Keratinocyte (primary cell): Measurements from ENCODE around the gene ASTN2. TPM values are rescaled to one million over a fixed set of nuclear protein-coding genes. Genes with fewer than 3 reads are reported as not detected.

Source experiments
- DNase-seq: peaks from one replicate; pipeline ENCODE4 v3.0.0-alpha.2; 2011; ENCODE audit warnings: low read depth, missing footprints, low spot score
- FAIRE-seq: peaks from 2 replicates; lab custom pipeline; 2011; peaks lifted over from hg19 to GRCh38; lab: Jason Lieb, UNC
- H2AFZ ChIP-seq: 2 replicates; pipeline ENCODE4 v1.6.0; 2012; ENCODE audit warnings: low read length, control low read depth, inconsistent platforms; ENCODE audit not compliant: control insufficient read depth
- H3K27ac ChIP-seq: 2 replicates; pipeline ENCODE4 v1.5.1; 2011; ENCODE audit warnings: low read length; ENCODE audit not compliant: control insufficient read depth, insufficient read depth
- H3K27me3 ChIP-seq: 3 replicates; pipeline ENCODE4 v1.6.0; 2011; ENCODE audit warnings: low read length; ENCODE audit not compliant: control insufficient read depth, insufficient read depth; ENCODE audit errors: extremely low read depth
- H3K36me3 ChIP-seq, 2 experiments: 2 replicates in 1 of 2; 3 replicates in 1 of 2; pipeline ENCODE4 v1.5.1; 2011; ENCODE audit warnings: low read length in 2 of 2, mild to moderate bottlenecking in 1 of 2; ENCODE audit not compliant: control insufficient read depth in 2 of 2, insufficient read depth in 2 of 2; ENCODE audit errors: extremely low read depth in 1 of 2
- H3K4me1 ChIP-seq: 3 replicates; pipeline ENCODE4 v1.5.1; 2011; ENCODE audit warnings: low read length; ENCODE audit not compliant: control insufficient read depth, insufficient read depth; ENCODE audit errors: extremely low read depth
- H3K4me2 ChIP-seq: 3 replicates; pipeline ENCODE4 v1.6.0; 2011; ENCODE audit warnings: low read depth, low read length; ENCODE audit not compliant: control insufficient read depth, insufficient read depth; ENCODE audit errors: extremely low read depth
- H3K4me3 ChIP-seq, 3 experiments: fragments of 200-600 bp in 1 of 3; sonication (generic) in 1 of 3; 2 replicates in 2 of 3; 3 replicates in 1 of 3; pipeline ENCODE4 v1.5.1; 2011 to 2016; ENCODE audit warnings: low read length in 3 of 3, mild to moderate bottlenecking in 3 of 3, control low read depth in 2 of 3, inconsistent platforms in 1 of 3, low read depth in 1 of 3, mixed read lengths in 1 of 3, mixed run types in 1 of 3, moderate library complexity in 1 of 3; ENCODE audit not compliant: control insufficient read depth in 2 of 3, insufficient read depth in 2 of 3; ENCODE audit errors: extremely low read depth in 1 of 3
- H3K79me2 ChIP-seq: 2 replicates; pipeline ENCODE4 v1.6.0; 2012; ENCODE audit warnings: low read length; ENCODE audit not compliant: control insufficient read depth, insufficient read depth
- H3K9ac ChIP-seq: 3 replicates; pipeline ENCODE4 v1.6.0; 2011; ENCODE audit warnings: low read length; ENCODE audit not compliant: control insufficient read depth, insufficient read depth; ENCODE audit errors: extremely low read depth
- H3K9me1 ChIP-seq: 3 replicates; pipeline ENCODE4 v1.6.0; 2011; ENCODE audit warnings: low read length; ENCODE audit not compliant: control insufficient read depth, insufficient read depth; ENCODE audit errors: extremely low read depth
- H3K9me3 ChIP-seq: 2 replicates; pipeline ENCODE4 v1.5.1; 2012; ENCODE audit warnings: low read depth, low read length; ENCODE audit not compliant: control insufficient read depth
- H4K20me1 ChIP-seq: 3 replicates; pipeline ENCODE4 v1.6.0; 2011; ENCODE audit warnings: low read length; ENCODE audit not compliant: control insufficient read depth, insufficient read depth; ENCODE audit errors: extremely low read depth
- EZH2 ChIP-seq: IDR thresholded peaks from one replicate; pipeline ENCODE4 v1.6.1; 2012; ENCODE audit warnings: inconsistent platforms, mild to moderate bottlenecking, low read length, moderate library complexity
- dilution Hi-C: fragments of 300-500 bp; cut with MboI; formaldehyde crosslinking; loops from one replicate; pipeline ENCODE4 v1.7.0; 2020; ENCODE audit warnings: low sequenced_read_pairs; ENCODE audit not compliant: extremely low pct_ligation_motif_present
- polyA plus RNA-seq, 5 experiments: library from polyadenylated mRNA; depleted of rRNA in 3 of 5; stranded (reverse) in 3 of 5; stranded (forward) in 1 of 5; unstranded in 1 of 5; fragments of >200 nt; gene quantifications; 1 replicate in 1 of 5; 2 replicates in 3 of 5; 3 replicates in 1 of 5; pipeline versions ENCODE4 v1.2.1 to v1.2.3, GENCODE V29; 2011 to 2012; ENCODE audit warnings: missing spikeins in 2 of 5, low read depth in 1 of 5, low replicate concordance in 1 of 5
- TF ChIP-seq, protein P1 (sequence below), 3 experiments: IDR thresholded peaks in 1 of 3; conservative IDR thresholded peaks in 1 of 3; optimal IDR thresholded peaks in 1 of 3; 2 replicates in 2 of 3; 3 replicates in 1 of 3; pipeline versions ENCODE3 to v1.5.1; 2011; ENCODE audit warnings: low read length in 3 of 3, mild to moderate bottlenecking in 3 of 3, moderate library complexity in 2 of 3, control low read depth in 1 of 3, inconsistent platforms in 1 of 3; ENCODE audit not compliant: insufficient read depth in 2 of 3; ENCODE audit errors: extremely low read depth in 1 of 3

Gene ASTN2
- polyA plus RNA-seq, 1 donor (not counting 4 experiments of a cell fraction or from before 2014, with no cell fraction given): 0.31 TPM

DNA sequence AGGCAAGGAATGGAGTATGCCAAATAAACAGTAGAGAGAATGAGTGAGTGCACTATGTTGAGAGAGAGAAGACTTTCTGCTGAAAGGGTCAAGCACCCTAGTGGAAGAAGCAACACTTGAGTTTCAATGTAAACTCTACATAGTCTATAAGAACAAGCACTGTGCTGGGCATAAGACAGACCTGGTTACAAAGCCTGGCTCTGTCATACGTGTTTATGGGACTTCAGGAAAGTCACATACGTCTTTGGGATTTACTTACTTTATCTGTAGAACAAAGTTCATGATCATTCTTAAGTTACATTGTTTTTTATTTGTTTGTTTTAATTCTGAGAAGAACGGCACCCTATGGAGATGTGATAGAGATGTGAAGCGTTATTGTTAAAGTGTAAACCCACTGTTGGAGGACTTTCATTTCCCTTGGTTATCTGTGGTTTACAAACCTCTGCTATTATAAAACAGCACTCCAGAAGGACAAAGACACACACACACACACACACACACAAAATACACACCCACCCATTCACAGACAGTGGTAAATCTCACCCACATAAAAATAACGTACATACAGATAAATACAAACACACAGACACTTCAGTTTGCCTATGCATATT lies 798.4 kb downstream of the ASTN2 start:
- no peak for DNase-seq
- Histone ChIP-seq H3K9ac (no peak overlapping the region), H3K4me1 (no peaks in the 10 kb centered on the region), H3K79me2 (no peaks in the 10 kb centered on the region), H3K27ac (no peak overlapping the region), H3K36me3 (no peaks in the 10 kb centered on the region), H3K9me3 (no peaks in the 10 kb centered on the region), H3K4me3 (no peak overlapping the region), H4K20me1 (no peaks in the 10 kb centered on the region), H2AFZ (no peak overlapping the region), H3K27me3 (no peaks in the 10 kb centered on the region), H3K4me2 (no peak overlapping the region), H3K9me1 (no peaks in the 10 kb centered on the region)
- TF ChIP-seq, protein P1, sequence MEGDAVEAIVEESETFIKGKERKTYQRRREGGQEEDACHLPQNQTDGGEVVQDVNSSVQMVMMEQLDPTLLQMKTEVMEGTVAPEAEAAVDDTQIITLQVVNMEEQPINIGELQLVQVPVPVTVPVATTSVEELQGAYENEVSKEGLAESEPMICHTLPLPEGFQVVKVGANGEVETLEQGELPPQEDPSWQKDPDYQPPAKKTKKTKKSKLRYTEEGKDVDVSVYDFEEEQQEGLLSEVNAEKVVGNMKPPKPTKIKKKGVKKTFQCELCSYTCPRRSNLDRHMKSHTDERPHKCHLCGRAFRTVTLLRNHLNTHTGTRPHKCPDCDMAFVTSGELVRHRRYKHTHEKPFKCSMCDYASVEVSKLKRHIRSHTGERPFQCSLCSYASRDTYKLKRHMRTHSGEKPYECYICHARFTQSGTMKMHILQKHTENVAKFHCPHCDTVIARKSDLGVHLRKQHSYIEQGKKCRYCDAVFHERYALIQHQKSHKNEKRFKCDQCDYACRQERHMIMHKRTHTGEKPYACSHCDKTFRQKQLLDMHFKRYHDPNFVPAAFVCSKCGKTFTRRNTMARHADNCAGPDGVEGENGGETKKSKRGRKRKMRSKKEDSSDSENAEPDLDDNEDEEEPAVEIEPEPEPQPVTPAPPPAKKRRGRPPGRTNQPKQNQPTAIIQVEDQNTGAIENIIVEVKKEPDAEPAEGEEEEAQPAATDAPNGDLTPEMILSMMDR (optimal IDR thresholded peaks at IDR 0.05 in 1 of 3, IDR thresholded peaks at IDR 0.05 in 1 of 3, conservative IDR thresholded peaks at IDR 0.05 in 1 of 3; ENCODE audit: extremely low read depth in 1 of 3, insufficient read depth in 2 of 3, low read length in 3 of 3): no peak
- no peak for TF ChIP-seq EZH2
- dilution Hi-C loops: no loop called here
- FAIRE-seq: no peak

DNA sequence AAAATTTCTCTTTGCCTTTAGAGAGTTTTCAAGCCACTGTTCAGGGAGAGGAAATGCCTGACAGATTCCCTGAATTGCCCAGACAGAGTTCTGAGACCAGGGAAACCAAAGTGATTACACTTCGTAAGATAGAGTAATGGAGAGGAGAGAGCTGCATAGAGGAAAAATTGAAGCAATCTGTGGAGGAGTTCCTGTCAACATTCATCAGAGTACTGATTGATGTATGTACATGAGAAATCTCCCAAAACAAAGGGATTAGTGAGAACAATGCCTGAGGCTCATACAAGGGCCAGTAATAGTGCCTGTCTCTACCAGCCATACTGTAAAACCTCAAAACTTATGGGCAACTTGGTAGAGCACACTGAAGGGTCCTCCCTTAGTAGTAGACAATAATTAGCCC lies 806.8 kb downstream of the ASTN2 start:
- DNase-seq (no peak), FAIRE-seq (no peak)
- no peak overlapping the region for H3K9ac ChIP-seq
- no peak overlapping the region for H3K27ac ChIP-seq
- H3K9me1 ChIP-seq: no peaks in the 10 kb centered on the region
- TF ChIP-seq, protein P1 (optimal IDR thresholded peaks at IDR 0.05 in 1 of 3, IDR thresholded peaks at IDR 0.05 in 1 of 3, conservative IDR thresholded peaks at IDR 0.05 in 1 of 3; ENCODE audit: extremely low read depth in 1 of 3, insufficient read depth in 2 of 3, low read length in 3 of 3): no peak
- no peak for TF ChIP-seq EZH2
- H3K9me3 ChIP-seq: no peaks in the 10 kb centered on the region
- no peaks in the 10 kb centered on the region for H3K36me3 ChIP-seq
- no peaks in the 10 kb centered on the region for H3K4me1 ChIP-seq
- no peaks in the 10 kb centered on the region for H4K20me1 ChIP-seq
- H3K4me3 ChIP-seq: no peak overlapping the region
- no peak overlapping the region for H2AFZ ChIP-seq
- dilution Hi-C loops: no loop called here
- no peak overlapping the region for H3K4me2 ChIP-seq
- H3K27me3 ChIP-seq: no peaks in the 10 kb centered on the region
- H3K79me2 ChIP-seq: no peaks in the 10 kb centered on the region
